Astrocyte (in vitro differentiated cells and primary cell): ENCODE data around the gene SLC16A10. TPM values are rescaled to one million over a fixed set of nuclear protein-coding genes. Genes with fewer than 3 reads are reported as not detected.
"Not testable (repeated sequence)": the region's sequence is repeated elsewhere in the genome, so short reads cannot be mapped to it uniquely, and the experiment has no call there.

Source experiments
- DNase-seq: peaks from one replicate; pipeline ENCODE4 v3.0.0-alpha.2; 2010; ENCODE audit warnings: low read depth
- FAIRE-seq: peaks from 2 replicates; lab custom pipeline; 2011; peaks lifted over from hg19 to GRCh38; lab: Jason Lieb, UNC
- H2AFZ ChIP-seq: 2 replicates; pipeline ENCODE4 v1.6.0; 2012; ENCODE audit warnings: low read depth, low read length, inconsistent platforms
- H3K27ac ChIP-seq: 2 replicates; pipeline ENCODE4 v1.5.1; 2011; ENCODE audit warnings: low read depth, low read length, inconsistent platforms
- H3K27me3 ChIP-seq: 2 replicates; pipeline ENCODE4 v1.6.0; 2011; ENCODE audit warnings: low read length, inconsistent platforms; ENCODE audit not compliant: insufficient read depth
- H3K36me3 ChIP-seq: 2 replicates; pipeline ENCODE4 v1.5.1; 2011; ENCODE audit warnings: low read length, inconsistent platforms; ENCODE audit not compliant: insufficient read depth
- H3K4me1 ChIP-seq: 2 replicates; pipeline ENCODE4 v1.5.1; 2011; ENCODE audit warnings: low read length, inconsistent platforms; ENCODE audit not compliant: insufficient read depth
- H3K4me2 ChIP-seq: 2 replicates; pipeline ENCODE4 v1.6.0; 2012; ENCODE audit warnings: low read length, inconsistent platforms
- H3K4me3 ChIP-seq: 2 replicates; pipeline ENCODE4 v1.5.1; 2011; ENCODE audit warnings: low read depth, mild to moderate bottlenecking, low read length, inconsistent platforms; ENCODE audit not compliant: insufficient read depth
- H3K79me2 ChIP-seq: 2 replicates; pipeline ENCODE4 v1.6.0; 2012; ENCODE audit warnings: mild to moderate bottlenecking, low read length, inconsistent platforms; ENCODE audit not compliant: insufficient read depth
- H3K9ac ChIP-seq: 2 replicates; pipeline ENCODE4 v1.6.0; 2012; ENCODE audit warnings: mild to moderate bottlenecking, low read length, inconsistent platforms
- H3K9me3 ChIP-seq: 2 replicates; pipeline ENCODE4 v1.5.1; 2012; ENCODE audit warnings: low read depth, mild to moderate bottlenecking, low read length, inconsistent platforms; ENCODE audit not compliant: insufficient read depth
- H4K20me1 ChIP-seq: 2 replicates; pipeline ENCODE4 v1.6.0; 2012; ENCODE audit warnings: low read length, inconsistent platforms; ENCODE audit not compliant: insufficient read depth
- H3K27ac Mint-ChIP-seq: one replicate; pipeline ENCODE4 v1.8.0; 2021; ENCODE audit warnings: mild to moderate bottlenecking, mixed read lengths; ENCODE audit not compliant: unreplicated experiment
- H3K27me3 Mint-ChIP-seq: one replicate; pipeline ENCODE4 v1.8.0; 2021; ENCODE audit warnings: low read depth, mixed read lengths; ENCODE audit not compliant: unreplicated experiment
- H3K36me3 Mint-ChIP-seq: one replicate; pipeline ENCODE4 v1.8.0; 2021; ENCODE audit warnings: low read depth, mixed read lengths; ENCODE audit not compliant: unreplicated experiment
- H3K4me1 Mint-ChIP-seq: one replicate; pipeline ENCODE4 v1.8.0; 2021; ENCODE audit warnings: low read depth, mixed read lengths; ENCODE audit not compliant: unreplicated experiment
- H3K4me3 Mint-ChIP-seq: one replicate; pipeline ENCODE4 v1.8.0; 2021; ENCODE audit warnings: mild to moderate bottlenecking, moderate library complexity, mixed read lengths; ENCODE audit not compliant: unreplicated experiment
- H3K9me3 Mint-ChIP-seq: one replicate; pipeline ENCODE4 v1.8.0; 2021; ENCODE audit warnings: mild to moderate bottlenecking, mixed read lengths; ENCODE audit not compliant: unreplicated experiment
- CTCF ChIP-seq: IDR thresholded peaks from 2 replicates; pipeline ENCODE4 v1.5.1; 2011; ENCODE audit warnings: low read depth, mild to moderate bottlenecking, inconsistent platforms, low read length, moderate library complexity; ENCODE audit not compliant: insufficient read depth
- EZH2 ChIP-seq: IDR thresholded peaks from 2 replicates; pipeline ENCODE4 v1.6.1; 2012; ENCODE audit warnings: mild to moderate bottlenecking, low read length, inconsistent platforms; ENCODE audit not compliant: insufficient read depth
- total RNA-seq: library from RNA; stranded (reverse); gene quantifications from 2 replicates; pipeline ENCODE4 v1.2.1, GENCODE V29; 2021

Gene SLC16A10
- total RNA-seq, 1 donor from 2014 or later: 0.18 TPM

GRCh38 chr6:111062860-111063259 is 24.4 kb upstream of the SLC16A10 start:
- not testable (repeated sequence) for H2AFZ ChIP-seq, DNase-seq, H3K79me2 ChIP-seq, H3K27ac ChIP-seq, H3K9me3 ChIP-seq, H3K4me1 ChIP-seq, H3K4me2 ChIP-seq, H3K4me1 Mint-ChIP-seq, H3K27ac Mint-ChIP-seq, H3K4me3 Mint-ChIP-seq, H3K36me3 Mint-ChIP-seq, H4K20me1 ChIP-seq, H3K9ac ChIP-seq, H3K36me3 ChIP-seq, H3K4me3 ChIP-seq, FAIRE-seq
- peaks cover 20% of the 10 kb centered on the region for H3K27me3 Mint-ChIP-seq
- peaks cover 16% of the 10 kb centered on the region for H3K9me3 Mint-ChIP-seq
- peaks cover 12% of the 10 kb centered on the region for H3K27me3 ChIP-seq

GRCh38 chr6:111068109-111068865 is 19.0 kb upstream of the SLC16A10 start:
- H3K79me2 ChIP-seq: no peaks in the 10 kb centered on the region
- Mint-ChIP-seq H3K4me1 (no peaks in the 10 kb centered on the region), H3K36me3 (peaks cover 4% of the 10 kb centered on the region), H3K4me3 (no peak overlapping the region), H3K27me3 (peaks cover 21% of the 10 kb centered on the region), H3K9me3 (peaks cover 5% of the 10 kb centered on the region), H3K27ac (no peak overlapping the region)
- H4K20me1 ChIP-seq: no peaks in the 10 kb centered on the region
- FAIRE-seq: no peak
- H3K4me3 ChIP-seq: no peak overlapping the region
- no peak overlapping the region for H2AFZ ChIP-seq
- H3K9ac ChIP-seq: no peak overlapping the region
- no peaks in the 10 kb centered on the region for H3K9me3 ChIP-seq
- H3K4me2 ChIP-seq: no peak overlapping the region
- no peaks in the 10 kb centered on the region for H3K4me1 ChIP-seq
- DNase-seq: no peak
- H3K36me3 ChIP-seq: no peaks in the 10 kb centered on the region
- no peak overlapping the region for H3K27ac ChIP-seq
- H3K27me3 ChIP-seq: peaks cover 8% of the 10 kb centered on the region
- TF ChIP-seq CTCF (no peak), EZH2 (no peak)

DNA sequence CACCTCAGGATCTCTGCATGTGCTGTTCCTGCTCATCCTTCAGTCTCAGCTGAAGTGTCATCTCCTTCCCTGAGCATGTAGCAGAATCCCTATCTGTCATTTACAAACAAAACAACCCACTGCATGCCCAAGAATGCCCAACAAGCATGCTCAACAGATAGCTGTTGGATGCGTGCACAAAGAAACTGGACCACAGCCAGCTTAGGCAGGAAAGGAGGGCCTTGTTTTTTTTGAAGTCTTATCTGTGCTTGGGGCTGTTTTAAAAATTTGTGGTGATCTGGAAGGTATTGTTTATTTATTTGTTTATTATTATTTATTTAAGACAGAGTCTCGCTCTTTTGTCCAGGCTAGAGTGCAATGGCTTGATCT is 18.5 kb upstream of the SLC16A10 start:
- peaks cover 8% of the 10 kb centered on the region for H3K27me3 ChIP-seq
- no peak overlapping the region for H3K9ac ChIP-seq
- DNase-seq (no peak), FAIRE-seq (no peak)
- H3K36me3 ChIP-seq: no peaks in the 10 kb centered on the region
- Mint-ChIP-seq H3K27ac (no peak overlapping the region), H3K4me3 (no peak overlapping the region), H3K4me1 (no peaks in the 10 kb centered on the region), H3K27me3 (peaks cover 21% of the 10 kb centered on the region), H3K9me3 (peaks cover 5% of the 10 kb centered on the region), H3K36me3 (peaks cover 3% of the 10 kb centered on the region)
- H3K4me1 ChIP-seq: no peaks in the 10 kb centered on the region
- no peak overlapping the region for H3K4me2 ChIP-seq
- TF ChIP-seq CTCF (no peak), EZH2 (no peak)
- H3K4me3 ChIP-seq: no peak overlapping the region
- no peaks in the 10 kb centered on the region for H4K20me1 ChIP-seq
- no peak overlapping the region for H3K27ac ChIP-seq
- H3K9me3 ChIP-seq: no peaks in the 10 kb centered on the region
- H3K79me2 ChIP-seq: no peaks in the 10 kb centered on the region
- no peak overlapping the region for H2AFZ ChIP-seq
